Measurements from ENCODE around the gene NFASC. TPM values are rescaled to one million over a fixed set of nuclear protein-coding genes. Genes with fewer than 3 reads are reported as not detected.

The NFASC gene
- total and polyA plus RNA-seq, 7 experiments from 2014 or later: 0.31 TPM; not detected in 6

GRCh38 chr1:205041001-205041715 is 170.5 kb downstream of the NFASC start:
- no peak overlapping the region for H3K27ac Mint-ChIP-seq
- H3K4me1 ChIP-seq (ENCODE audit: control insufficient read depth in 2 of 2, insufficient read depth in 2 of 2, low read length in 2 of 2): no peaks in the 10 kb centered on the region
- H3K27me3 Mint-ChIP-seq: peaks cover 26 to 60% (median 43%) of the 10 kb centered on the region in 5 donors
- no peaks in the 10 kb centered on the region for H3K4me1 Mint-ChIP-seq
- ATAC-seq (no peak), DNase-seq (no peak)
- no peaks in the 10 kb centered on the region for H3K36me3 ChIP-seq (ENCODE audit: control insufficient read depth in 2 of 3, insufficient read depth in 3 of 3, low read length in 3 of 3)
- ChIA-PET CTCF (no interaction called here), POLR2A (no interaction called here)
- no peak overlapping the region for H3K4me3 ChIP-seq (ENCODE audit: low read length)
- H3K27ac ChIP-seq (ENCODE audit: low read depth, low read length): no peak overlapping the region
- no peaks in the 10 kb centered on the region for H3K9me3 Mint-ChIP-seq
- no peak overlapping the region for H3K4me3 Mint-ChIP-seq
- intact Hi-C loops (cut with micrococcal nuclease): no loop called here
- no peaks in the 10 kb centered on the region for H3K27me3 ChIP-seq (ENCODE audit: control insufficient read depth in 2 of 2, insufficient read depth in 2 of 2, low read length in 2 of 2)
- no peaks in the 10 kb centered on the region for H3K9me3 ChIP-seq (ENCODE audit: control insufficient read depth in 2 of 3, low read length in 3 of 3)
- H3K36me3 Mint-ChIP-seq: no peaks in the 10 kb centered on the region

DNA sequence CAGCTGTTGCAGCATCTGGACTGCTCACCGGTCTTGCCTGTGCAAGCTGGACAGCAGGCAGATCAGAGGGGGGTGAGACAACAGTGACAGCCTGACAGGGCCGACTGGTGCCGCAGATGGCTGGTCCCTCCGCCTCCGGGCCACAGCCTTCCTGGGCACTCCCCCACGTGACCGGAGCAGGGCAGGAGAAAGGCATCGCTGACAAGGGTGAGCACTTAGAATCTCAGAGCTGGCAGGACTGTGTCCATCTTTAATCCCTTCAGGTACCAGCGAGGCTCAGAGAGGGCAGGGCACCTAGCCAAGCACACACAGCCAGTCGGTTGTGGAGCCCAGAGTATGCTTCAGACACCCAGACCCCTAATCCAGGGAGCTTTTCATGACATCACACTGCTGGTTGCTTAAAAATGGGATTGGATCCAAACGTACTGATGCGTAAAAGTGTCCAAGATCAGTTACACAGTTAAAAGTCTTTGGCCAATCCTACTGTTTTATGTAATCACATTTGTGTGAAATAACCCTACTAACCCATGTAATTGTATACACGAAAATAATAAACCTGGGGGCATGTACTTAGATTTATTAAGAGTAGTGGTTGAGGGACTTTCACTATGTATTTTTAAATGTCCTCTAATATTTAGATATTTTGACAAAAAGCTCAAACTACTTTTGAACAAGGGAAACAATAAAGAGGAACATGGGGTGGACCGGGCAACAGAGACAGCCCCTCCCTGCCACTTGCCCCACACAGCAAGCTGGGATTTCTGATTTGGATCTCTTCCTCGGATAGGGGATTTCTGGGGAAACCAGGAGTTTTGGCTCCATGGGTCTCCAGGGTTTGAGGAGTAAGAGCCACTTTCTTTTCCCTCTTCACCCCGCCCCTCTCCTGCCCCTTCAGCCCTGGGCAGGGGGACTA is 171.6 kb downstream of the NFASC start:
- H3K27me3 ChIP-seq (ENCODE audit: control insufficient read depth in 2 of 2, insufficient read depth in 2 of 2, low read length in 2 of 2): no peaks in the 10 kb centered on the region
- Mint-ChIP-seq H3K27me3 (peaks cover 33 to 71% (median 45%) of the 10 kb centered on the region in 5 donors), H3K4me3 (no peak overlapping the region), H3K4me1 (no peaks in the 10 kb centered on the region), H3K36me3 (no peaks in the 10 kb centered on the region), H3K9me3 (no peaks in the 10 kb centered on the region), H3K27ac (no peak overlapping the region)
- CTCF ChIA-PET: no interaction called here
- POLR2A ChIA-PET: no interaction called here
- no peaks in the 10 kb centered on the region for H3K36me3 ChIP-seq (ENCODE audit: control insufficient read depth in 2 of 3, insufficient read depth in 3 of 3, low read length in 3 of 3)
- H3K4me3 ChIP-seq (ENCODE audit: low read length): no peak overlapping the region
- intact Hi-C loops (cut with micrococcal nuclease): no loop called here
- no peaks in the 10 kb centered on the region for H3K4me1 ChIP-seq (ENCODE audit: control insufficient read depth in 2 of 2, insufficient read depth in 2 of 2, low read length in 2 of 2)
- H3K9me3 ChIP-seq (ENCODE audit: control insufficient read depth in 2 of 3, low read length in 3 of 3): no peaks in the 10 kb centered on the region
- ATAC-seq: no peak
- DNase-seq: no peak
- no peak overlapping the region for H3K27ac ChIP-seq (ENCODE audit: low read depth, low read length)

DNA sequence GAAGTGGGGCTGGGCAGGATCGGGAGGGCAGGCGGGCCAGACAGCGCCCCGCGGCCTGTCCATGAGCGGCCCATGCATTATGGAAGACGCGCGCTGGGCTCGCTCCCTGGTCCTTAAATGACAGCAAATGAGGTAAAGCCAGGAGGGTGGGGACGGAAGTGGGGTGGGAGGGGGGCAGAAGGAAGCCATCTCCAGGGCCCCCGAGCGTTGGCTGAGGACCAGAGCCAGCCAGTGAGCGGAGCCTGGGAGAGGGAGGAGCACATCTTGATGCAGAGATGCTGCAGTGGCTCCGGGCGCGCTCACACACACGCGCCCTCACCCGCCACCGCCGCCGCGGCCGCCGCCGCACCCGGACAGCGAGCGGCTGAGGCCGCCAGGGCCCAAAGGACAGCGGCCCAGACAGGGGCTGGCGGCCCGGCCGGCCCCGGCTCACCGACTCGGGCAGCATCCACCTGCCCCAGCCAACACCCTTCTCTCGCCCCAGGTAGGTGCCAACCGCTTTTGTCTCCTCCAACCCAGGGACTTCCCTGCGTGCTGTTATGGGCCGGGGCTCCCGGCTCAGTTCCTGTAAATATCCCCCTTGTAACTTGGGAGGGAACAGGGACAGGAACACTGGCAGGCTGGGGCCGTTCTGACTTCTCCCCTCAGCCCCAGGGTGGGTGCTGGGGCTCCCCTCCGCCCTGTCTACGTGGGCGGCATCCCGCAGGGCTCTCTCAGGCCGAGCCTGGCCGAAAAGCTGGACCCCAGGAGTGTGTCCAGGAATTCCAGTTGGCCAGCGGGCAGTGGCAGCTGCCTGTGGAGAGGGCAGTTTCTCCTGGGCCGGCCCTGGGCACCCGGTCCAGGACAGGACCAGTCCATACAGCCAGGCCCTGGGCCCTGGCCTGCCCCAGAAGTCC is 172.5 kb downstream of the NFASC start, which contains the start of gene CNTN2:
TSS of gene CNTN2 (plus strand) at position 302 of the 896 bp plus-strand sequence. CDS start 9,974 bp downstream, outside the sequence.
- no peaks in the 10 kb centered on the region for H3K4me1 Mint-ChIP-seq
- intact Hi-C loops (cut with micrococcal nuclease): no loop called here
- no peak within 1 kb of the TSS for H3K4me3 Mint-ChIP-seq
- no peak within 1 kb of the TSS for H3K4me3 ChIP-seq (ENCODE audit: low read length)
- H3K27ac ChIP-seq (ENCODE audit: low read depth, low read length): no peak within 1 kb of the TSS
- POLR2A ChIA-PET: no interaction called here
- no peaks in the 10 kb centered on the region for H3K27me3 ChIP-seq (ENCODE audit: control insufficient read depth in 2 of 2, insufficient read depth in 2 of 2, low read length in 2 of 2)
- DNase-seq: no peak
- no peaks in the 10 kb centered on the region for H3K36me3 ChIP-seq (ENCODE audit: control insufficient read depth in 2 of 3, insufficient read depth in 3 of 3, low read length in 3 of 3)
- ATAC-seq: no peak
- no peaks in the 10 kb centered on the region for H3K9me3 Mint-ChIP-seq
- H3K9me3 ChIP-seq (ENCODE audit: control insufficient read depth in 2 of 3, low read length in 3 of 3): no peaks in the 10 kb centered on the region
- no peak within 1 kb of the TSS for H3K27ac Mint-ChIP-seq
- H3K27me3 Mint-ChIP-seq: peaks cover 33 to 77% (median 47%) of the 10 kb centered on the region in 5 donors
- CTCF ChIA-PET: no interaction called here
- H3K36me3 Mint-ChIP-seq: no peaks in the 10 kb centered on the region
- no peaks in the 10 kb centered on the region for H3K4me1 ChIP-seq (ENCODE audit: control insufficient read depth in 2 of 2, insufficient read depth in 2 of 2, low read length in 2 of 2)

- no peaks in the 10 kb centered on the region for H3K9me3 Mint-ChIP-seq
- no peak for ATAC-seq
- H3K27ac ChIP-seq (ENCODE audit: low read depth, low read length): no peak overlapping the region
- H3K4me3 Mint-ChIP-seq: no peak overlapping the region
- ChIA-PET POLR2A (no interaction called here), CTCF (no interaction called here)
- H3K36me3 Mint-ChIP-seq: no peaks in the 10 kb centered on the region
- no peaks in the 10 kb centered on the region for H3K9me3 ChIP-seq (ENCODE audit: control insufficient read depth in 2 of 3, low read length in 3 of 3)
- peaks cover 33 to 75% (median 51%) of the 10 kb centered on the region in 5 donors for H3K27me3 Mint-ChIP-seq
- intact Hi-C loops (cut with micrococcal nuclease): no loop called here
- no peaks in the 10 kb centered on the region for H3K4me1 ChIP-seq (ENCODE audit: control insufficient read depth in 2 of 2, insufficient read depth in 2 of 2, low read length in 2 of 2)
- no peaks in the 10 kb centered on the region for H3K4me1 Mint-ChIP-seq
- no peaks in the 10 kb centered on the region for H3K36me3 ChIP-seq (ENCODE audit: control insufficient read depth in 2 of 3, insufficient read depth in 3 of 3, low read length in 3 of 3)
- H3K27ac Mint-ChIP-seq: no peak overlapping the region
- DNase-seq: no peak
- no peaks in the 10 kb centered on the region for H3K27me3 ChIP-seq (ENCODE audit: control insufficient read depth in 2 of 2, insufficient read depth in 2 of 2, low read length in 2 of 2)
- H3K4me3 ChIP-seq (ENCODE audit: low read length): no peak overlapping the region
Observed at GRCh38 chr1:205043866-205044265, 173.2 kb downstream of the NFASC start.

DNA sequence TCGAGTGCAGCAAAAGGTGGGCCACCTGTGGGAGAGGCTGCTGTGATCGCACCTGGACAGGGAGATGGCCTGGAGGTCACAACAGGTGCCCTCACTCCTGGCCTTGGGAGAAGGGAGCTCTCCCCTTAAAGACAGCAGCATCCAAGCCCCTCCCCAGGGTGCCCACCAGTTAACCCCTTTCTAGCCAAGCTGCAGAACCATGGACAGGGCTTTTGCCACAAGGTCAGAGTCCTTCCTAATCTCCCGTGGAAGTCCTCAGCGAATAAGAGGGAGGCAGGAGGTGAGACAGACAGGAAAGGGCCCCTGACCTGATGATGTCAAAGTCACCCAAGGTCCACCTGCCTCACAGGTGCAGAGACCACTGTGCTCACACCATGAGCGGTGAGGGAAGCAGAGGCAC is 174.1 kb downstream of the NFASC start:
- POLR2A ChIA-PET: no interaction called here
- CTCF ChIA-PET: no interaction called here
- Mint-ChIP-seq H3K27ac (no peak overlapping the region), H3K4me1 (no peaks in the 10 kb centered on the region), H3K36me3 (no peaks in the 10 kb centered on the region), H3K9me3 (no peaks in the 10 kb centered on the region), H3K27me3 (peaks cover 33 to 69% (median 50%) of the 10 kb centered on the region in 5 donors), H3K4me3 (no peak overlapping the region)
- ATAC-seq (no peak), DNase-seq (no peak)
- H3K27me3 ChIP-seq (ENCODE audit: control insufficient read depth in 2 of 2, insufficient read depth in 2 of 2, low read length in 2 of 2): no peaks in the 10 kb centered on the region
- H3K9me3 ChIP-seq (ENCODE audit: control insufficient read depth in 2 of 3, low read length in 3 of 3): no peaks in the 10 kb centered on the region
- H3K4me1 ChIP-seq (ENCODE audit: control insufficient read depth in 2 of 2, insufficient read depth in 2 of 2, low read length in 2 of 2): no peaks in the 10 kb centered on the region
- no peaks in the 10 kb centered on the region for H3K36me3 ChIP-seq (ENCODE audit: control insufficient read depth in 2 of 3, insufficient read depth in 3 of 3, low read length in 3 of 3)
- no peak overlapping the region for H3K27ac ChIP-seq (ENCODE audit: low read depth, low read length)
- intact Hi-C loops (cut with micrococcal nuclease): no loop called here
- H3K4me3 ChIP-seq (ENCODE audit: low read length): no peak overlapping the region

GRCh38 chr1:205045146-205045545 is 174.5 kb downstream of the NFASC start:
- Histone ChIP-seq H3K4me1 (ENCODE audit: control insufficient read depth in 2 of 2, insufficient read depth in 2 of 2, low read length in 2 of 2) (no peaks in the 10 kb centered on the region), H3K4me3 (ENCODE audit: low read length) (no peak overlapping the region), H3K9me3 (ENCODE audit: control insufficient read depth in 2 of 3, low read length in 3 of 3) (no peaks in the 10 kb centered on the region), H3K36me3 (ENCODE audit: control insufficient read depth in 2 of 3, insufficient read depth in 3 of 3, low read length in 3 of 3) (no peaks in the 10 kb centered on the region), H3K27ac (ENCODE audit: low read depth, low read length) (no peak overlapping the region), H3K27me3 (ENCODE audit: control insufficient read depth in 2 of 2, insufficient read depth in 2 of 2, low read length in 2 of 2) (no peaks in the 10 kb centered on the region)
- Mint-ChIP-seq H3K36me3 (no peaks in the 10 kb centered on the region), H3K4me3 (no peak overlapping the region), H3K4me1 (no peaks in the 10 kb centered on the region), H3K9me3 (no peaks in the 10 kb centered on the region), H3K27ac (no peak overlapping the region), H3K27me3 (peaks cover 33 to 66% (median 47%) of the 10 kb centered on the region in 5 donors)
- intact Hi-C loops (cut with micrococcal nuclease): no loop called here
- ATAC-seq (no peak), DNase-seq (no peak)
- CTCF ChIA-PET: no interaction called here
- POLR2A ChIA-PET: no interaction called here
